HG03457 (cell line): ENCODE measurements around the gene MMP3.
A peak's percentile ranks its signal among the peaks of the same experiment; 100 is the strongest.

ENCODE experiments used
- ATAC-seq: cut with Tn5 transposase; IDR thresholded peaks from one replicate; pipeline ENCODE4 v1.9.1; 2021; ENCODE audit warnings: moderate number of reproducible peaks; ENCODE audit not compliant: unreplicated experiment

MMP3 gene

DNA sequence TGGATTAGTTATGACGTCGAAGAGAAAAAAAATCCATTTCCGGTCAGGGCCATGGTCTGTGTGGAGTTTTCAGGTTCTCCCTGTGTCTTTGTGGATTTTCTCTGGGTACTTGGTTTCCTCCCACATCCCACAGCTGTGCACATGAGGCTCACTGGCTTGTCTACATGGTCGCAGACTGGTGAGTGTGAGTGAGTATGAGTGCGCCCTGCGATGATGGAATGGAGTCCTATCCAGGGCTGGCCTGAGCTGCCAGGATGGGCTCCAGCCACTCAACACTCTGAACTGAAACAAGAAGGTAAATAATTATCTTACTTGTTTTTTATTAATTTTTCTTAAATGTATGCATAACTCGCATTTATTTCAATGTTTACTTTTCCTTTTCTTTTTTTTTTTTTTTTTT is 10.8 kb downstream of the MMP3 start:
- no peak for ATAC-seq

DNA sequence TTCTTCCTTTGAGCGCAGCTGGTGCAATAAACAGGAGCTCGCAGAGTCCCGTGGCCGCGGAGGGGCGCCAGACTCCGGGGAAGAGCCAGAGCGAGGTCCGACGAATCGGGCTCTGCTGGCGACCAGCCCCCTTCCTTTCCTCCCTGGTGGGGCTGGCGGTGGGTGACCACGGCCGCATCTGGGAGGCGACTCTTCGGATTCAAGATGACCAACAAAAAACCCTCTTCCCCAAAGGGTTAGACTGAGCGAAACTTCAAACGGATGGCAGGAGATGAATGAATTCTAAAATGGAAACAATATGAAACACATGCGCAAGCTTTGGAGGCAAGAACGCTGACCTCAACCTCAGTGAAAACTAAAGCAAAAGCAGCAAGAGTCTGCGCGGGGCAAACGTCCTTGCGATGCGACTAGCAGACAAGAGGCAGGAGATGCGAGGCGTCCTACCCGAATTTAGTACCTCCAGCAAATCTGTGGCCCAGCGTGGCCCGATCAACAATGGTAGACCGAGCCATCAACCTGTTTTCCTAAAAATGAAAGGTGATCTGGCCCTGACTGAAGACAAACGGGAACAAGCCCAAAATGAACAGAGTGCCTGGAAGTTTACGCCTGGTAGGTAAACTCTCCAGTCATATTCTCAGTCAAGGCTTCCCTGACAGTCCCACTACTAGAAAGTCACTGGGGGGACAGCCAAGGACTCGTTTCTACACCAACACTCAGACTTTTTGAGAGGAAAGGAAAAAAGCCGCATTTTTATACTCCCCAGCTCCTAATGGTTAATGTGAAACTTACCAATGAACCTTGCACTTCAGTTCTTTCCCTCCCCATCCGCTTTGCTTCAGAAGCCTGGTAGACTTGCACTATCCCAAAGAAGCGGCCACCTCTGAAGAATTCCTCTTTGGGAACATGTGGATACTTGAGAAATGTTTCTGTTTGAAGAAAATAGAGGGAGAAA is 11.6 kb downstream of the MMP3 start:
- ATAC-seq, result no peak

DNA sequence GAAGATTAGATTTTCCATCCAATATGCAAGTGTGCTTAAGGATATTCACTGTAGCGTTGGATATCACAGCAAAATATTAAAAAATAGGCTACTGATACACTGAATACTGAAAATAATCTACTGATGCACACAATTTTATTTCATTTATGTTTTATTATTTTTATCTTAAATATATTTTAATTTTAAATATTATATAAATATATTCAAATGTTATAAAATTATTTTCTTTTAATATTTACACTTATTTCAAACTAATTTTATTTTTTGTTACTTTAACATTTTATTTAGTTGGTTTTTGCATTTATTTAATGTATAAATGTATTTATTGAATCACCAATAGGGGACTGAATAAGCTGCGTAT is 12.3 kb downstream of the MMP3 start:
- no peak for ATAC-seq

DNA sequence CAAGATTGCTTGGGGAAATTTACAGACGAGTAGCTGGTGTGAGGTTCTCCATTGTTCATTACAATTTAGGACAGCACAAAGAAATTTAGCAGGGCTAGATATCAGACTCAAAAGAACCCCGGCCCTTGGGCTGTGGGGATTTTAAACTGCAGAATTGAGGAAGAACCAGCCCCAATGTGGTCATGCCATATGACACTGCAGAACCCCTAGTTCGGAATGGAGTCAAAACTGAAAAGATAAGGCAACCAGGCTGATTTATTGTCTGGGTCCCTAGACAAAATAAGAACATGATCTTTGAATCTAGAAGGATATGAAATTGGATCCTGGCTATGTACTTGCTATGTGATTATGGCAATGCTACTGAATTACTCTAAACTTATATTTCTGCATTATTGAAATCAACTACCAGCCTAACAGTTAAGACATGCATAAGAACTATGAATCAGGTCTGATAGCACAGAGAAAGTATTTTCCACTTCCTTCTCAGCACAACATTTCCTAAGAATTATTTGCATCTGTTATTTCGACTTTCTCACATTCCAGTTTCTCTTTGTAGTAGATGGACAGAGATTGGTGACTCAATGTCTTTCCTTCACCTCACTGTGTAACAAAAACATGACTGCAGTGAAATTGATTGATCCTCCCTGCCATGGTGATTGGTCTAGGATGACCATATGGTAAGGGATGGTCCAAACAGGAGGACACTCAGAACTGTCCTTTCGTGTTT is 13.2 kb downstream of the MMP3 start:
- no peak for ATAC-seq

DNA sequence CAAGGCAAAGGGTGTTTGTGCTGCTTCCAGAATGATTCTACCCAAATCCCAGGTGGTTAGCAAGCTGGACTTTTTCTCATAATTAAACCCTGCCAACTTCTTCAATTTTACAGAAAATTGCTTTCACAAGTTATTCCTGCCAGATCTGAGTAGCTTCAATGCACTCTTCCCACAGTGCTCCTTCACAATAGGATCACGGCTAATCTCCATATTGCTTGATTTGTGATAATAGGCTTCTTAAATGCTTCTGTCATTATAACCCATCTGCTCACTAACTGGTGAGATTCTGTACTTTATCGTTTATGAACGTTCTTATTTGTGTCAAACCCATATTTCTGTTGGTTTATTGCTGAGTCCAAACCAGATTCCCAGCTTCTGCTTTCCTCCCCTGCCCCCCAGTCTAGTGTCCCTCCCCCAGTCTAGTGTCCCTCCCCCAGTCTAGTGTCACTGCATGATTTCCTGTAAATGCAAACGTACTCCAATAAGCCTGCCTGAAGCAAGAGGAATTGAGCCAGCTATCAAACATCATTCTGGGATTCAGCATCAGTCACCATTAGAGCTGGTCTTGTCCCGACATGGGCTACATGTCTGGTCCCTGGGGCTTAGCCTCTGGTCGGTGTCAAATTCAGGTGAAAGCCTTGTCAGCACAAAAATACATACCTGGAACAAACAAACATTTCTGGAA is 14.0 kb downstream of the MMP3 start:
- no peak for ATAC-seq

DNA sequence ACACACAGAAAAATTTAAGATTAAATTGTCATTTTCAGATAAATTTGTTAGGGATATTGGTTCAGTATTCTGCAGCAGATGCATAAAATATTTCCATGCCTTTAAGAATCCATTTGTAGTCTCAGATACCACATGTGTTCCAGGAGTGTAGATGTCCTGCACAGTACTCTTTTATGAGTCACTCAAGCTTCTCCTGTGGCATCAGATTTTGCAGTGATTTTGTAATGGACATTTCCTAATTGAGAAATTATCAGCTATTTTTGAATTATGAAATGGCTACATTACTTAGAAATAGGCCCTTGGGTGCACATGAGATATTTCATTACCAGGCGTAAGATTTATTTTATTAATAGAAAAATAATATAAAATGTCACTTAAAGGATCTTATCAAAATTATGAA is 18.9 kb downstream of the MMP3 start:
- no peak for ATAC-seq

DNA sequence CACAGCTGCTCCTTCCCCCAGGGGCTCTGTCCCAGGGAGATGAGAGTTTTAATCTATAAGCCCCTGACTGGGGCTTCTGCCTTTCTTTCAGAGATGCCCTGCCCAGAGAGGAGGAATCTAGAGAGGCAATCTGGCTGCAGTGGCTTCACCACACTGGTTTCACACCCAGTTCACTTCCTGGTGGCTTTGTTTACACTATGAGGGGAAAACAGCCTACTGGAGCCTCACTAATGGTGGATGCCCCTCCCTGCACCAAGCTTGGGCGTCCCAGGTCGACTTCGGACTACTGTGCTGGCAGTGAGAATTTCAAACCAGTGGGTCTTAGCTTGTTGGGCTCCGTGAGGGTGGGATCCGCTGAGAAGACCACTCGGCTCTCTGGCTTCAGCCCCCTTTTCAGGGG is 23.9 kb downstream of the MMP3 start:
- no peak for ATAC-seq

DNA sequence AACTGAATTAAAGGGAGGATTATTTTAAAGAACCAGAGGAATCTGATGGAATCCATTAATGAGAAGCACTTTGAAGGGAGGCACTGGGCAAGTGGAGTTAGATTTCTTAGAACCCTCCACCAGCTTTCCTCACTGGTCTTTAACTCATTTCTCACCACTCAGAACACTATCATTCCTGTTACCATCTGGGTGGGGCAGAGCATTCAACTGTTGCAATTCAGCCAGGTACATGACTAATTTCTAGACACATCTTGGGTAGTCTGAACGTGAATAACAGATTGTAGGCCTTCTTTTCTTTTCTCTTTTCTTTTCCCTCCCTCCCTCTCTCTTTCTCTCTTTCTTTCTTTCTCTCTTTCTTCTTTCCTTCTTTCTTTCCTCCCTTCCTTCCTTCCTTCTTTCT is 29.9 kb downstream of the MMP3 start:
- no peak for ATAC-seq

DNA sequence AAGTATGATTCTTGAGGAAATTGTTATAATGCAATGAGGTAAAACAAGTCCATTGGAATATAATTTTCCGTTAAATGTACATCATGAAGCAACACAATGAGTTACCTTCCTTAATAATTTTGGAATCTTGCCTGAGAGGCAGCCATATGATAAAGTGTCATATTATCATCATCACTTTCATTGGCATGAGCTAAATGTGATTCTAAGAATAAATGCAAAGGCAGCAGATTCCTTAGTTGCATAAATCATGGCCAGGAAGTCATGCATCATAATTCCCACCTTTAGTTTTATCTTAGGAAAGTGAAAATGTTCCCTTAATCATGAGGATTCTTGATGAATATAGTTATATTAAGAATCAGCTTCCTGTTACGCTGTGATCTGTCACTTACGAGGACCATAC is 31.2 kb downstream of the MMP3 start:
- no peak for ATAC-seq

DNA sequence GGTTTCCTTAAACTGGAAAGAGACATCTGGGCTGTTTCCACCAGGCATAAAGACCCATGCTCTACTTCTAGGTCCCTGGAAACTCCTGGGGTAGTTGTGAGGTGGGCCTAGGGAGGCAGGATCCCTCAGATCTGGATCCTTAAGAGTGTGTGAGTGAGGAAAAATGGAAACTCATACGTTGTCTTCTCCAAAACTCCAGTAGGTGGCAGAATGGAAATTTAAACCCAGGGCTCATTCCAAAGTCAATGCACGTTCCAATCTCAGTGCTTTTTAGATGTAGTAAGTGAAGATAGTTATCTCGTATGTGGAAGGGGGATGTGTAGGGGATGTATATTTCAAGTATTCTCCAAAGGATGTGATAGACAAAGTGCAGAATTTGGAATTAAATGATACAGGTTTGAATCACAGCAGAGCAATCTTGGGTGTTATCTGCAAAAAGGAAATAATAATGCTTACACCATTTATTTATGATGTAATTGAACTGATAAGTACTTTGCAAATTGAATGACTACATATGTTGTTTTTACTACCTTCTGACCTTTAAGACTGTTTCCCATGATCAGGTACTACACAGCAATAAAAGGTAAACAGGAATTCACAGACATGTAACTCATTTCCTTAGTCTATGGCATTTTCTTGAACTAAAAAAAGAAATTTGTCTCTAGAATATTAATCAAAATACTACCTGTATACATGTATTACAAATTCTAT is 32.3 kb downstream of the MMP3 start:
- ATAC-seq, result no peak

DNA sequence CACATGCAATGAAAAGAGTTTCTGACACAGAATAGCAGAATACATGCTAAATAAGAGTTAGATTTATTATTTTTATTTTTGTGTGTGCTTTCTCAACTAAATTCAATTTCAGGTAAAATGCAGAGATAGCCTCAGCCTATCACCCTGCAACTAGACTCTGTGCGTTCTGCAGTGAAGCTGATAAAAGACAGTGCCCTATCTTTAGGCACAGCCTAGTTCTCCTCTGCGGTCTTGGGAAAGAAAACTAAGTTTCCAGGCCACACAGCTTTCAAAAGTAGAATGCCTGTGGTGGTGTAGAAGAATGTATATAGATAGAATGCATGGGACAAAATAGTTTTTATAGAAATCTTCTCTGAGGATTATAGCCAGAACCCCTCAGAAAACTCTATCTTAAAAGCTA is 33.4 kb downstream of the MMP3 start:
- ATAC-seq, result no peak

DNA sequence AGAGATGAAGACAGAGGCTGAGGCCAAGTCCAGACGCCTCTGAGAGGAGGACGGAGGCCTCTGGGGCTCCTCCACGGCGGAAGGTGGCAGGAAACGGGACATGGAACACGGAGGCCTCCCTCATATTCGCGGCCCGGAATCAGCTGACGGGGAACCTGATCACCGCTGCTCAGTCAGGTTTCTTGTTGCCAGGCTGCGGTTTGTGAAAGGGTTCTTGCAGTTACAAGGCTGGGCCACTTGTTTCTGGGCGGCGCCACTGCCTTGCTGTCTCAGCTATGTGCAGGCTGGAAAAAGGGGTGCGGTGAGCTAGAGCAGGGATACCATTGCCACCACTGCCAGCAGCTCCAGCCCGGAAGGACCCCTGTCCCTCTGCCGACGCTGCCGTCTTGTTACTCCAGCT is 35.5 kb downstream of the MMP3 start:
- no peak for ATAC-seq

DNA sequence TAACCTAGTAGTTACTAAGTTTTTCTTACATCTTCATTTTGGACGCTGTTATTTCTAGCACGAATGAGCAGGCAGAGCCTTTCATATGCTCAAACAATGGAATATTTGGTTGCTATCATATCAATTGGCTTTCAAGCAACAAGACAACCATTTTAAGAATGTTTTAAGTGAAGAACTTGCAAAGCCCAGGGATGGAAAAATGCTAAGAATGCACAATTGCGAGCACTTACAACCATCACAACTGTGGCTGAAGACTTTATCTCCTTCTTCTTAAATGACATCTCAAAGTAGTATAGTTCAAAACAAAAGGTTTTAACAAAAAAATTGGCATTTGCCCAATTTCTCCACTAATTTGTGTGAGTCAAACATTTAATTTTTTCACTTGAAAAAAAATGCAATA is 37.1 kb downstream of the MMP3 start:
- no peak for ATAC-seq

DNA sequence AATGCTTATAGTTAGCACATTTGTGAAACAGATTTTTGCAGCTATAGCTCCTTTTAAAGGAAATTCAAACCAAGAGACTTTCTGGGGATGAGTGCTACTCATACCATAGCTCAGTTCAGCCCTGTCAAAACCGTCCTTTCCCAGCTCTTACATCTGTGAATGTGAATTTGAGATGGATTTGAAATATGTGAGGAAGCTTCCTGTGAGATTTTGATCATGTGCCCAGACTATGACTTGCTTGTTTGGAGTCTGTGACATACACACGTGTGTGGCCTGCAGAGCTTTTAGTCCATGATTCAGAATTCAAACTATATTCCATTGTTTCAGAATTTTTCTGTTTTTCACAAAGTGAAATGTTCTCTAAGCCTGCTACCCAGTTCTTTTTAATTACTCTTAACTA is 41.1 kb downstream of the MMP3 start:
- no peak for ATAC-seq

DNA sequence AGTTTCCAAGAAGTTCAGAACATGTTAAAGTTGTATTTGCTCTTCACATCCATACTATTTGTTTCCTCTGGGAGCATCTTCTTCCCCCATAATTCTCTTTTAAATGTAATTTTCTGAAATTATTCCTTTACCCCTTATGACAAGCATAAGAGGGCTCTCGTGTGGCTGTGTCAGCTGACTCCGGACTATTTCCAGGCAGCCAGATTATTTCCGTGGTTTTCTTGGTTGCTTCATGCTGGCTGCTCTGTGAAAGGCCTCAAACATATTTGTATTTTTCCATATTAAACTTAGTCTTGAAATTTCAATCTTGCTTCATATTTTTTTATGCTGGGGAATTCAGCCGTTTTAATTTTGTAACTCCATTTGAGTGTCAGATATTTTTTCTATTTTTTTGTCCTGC is 42.6 kb downstream of the MMP3 start:
- ATAC-seq, result no peak

DNA sequence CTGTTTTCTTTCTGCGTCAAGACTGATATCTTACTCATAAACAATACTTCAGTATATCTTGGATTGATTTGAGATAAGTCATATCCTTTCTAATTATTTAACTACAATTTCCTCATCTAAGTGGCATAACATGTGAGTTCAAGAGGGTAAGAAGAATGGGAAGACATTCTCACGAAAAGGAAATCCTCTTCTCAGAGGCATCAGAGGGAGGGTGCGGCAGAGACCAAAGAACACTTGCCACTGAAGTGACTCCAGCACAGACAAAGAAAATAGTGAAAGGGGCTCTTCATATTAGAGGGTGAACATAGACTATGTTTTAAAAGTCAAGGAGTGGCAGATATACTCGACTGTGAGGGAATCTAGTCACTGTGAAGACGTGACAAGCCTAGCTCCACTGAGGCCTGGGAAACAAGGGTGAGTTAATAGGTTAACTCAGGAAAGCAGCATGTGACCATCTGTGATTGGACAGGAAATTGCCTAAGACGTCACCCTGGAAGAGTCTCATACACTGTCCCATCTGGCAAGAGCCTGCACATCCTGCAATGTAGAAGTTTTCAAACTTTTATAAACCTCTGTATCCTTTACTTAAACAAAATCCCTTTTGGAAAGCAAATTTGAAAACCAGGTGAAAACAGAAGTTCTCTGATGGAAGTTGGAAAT is 43.6 kb downstream of the MMP3 start:
- no peak for ATAC-seq

DNA sequence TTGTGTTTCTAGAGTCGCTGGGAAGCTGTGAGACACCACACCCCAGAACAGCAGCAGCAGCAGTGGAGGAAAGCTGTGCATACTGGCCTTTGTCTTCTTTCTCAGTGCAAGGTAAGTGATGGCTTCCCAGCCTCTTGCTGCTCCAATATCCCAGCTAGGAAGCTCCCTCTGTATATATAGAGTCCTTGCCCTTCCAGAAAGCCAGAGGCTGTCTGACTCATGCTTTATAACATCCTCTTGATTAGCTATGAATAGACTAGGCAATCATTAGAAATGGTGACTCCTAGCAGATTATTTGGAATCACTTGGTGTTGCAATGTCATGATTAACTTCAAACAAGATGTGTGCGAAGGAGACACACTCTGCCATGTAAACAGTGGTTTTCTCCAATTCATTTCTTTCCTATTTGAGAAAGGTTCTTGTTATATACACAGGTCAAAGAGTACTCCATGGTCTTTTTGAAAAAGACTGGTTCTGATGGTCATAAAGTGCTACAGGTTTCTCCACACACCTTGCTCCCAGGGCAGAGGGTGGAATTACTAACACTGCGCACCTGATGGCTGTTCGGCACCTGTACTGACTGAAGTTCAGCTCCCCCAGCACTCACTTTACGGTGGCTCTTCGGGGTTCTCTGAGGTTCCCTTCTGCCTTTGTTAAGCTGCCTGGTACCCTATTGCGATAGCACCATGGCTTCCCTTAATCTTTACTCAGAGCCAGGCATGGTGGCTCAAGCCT is 45.2 kb downstream of the MMP3 start, which contains the start of gene MMP1:
Gene MMP1, minus strand, starts transcription at position 149 of the 735 bp plus-strand sequence. Its CDS starts 68 bp downstream, at position 81.
- ATAC-seq, result no peak

DNA sequence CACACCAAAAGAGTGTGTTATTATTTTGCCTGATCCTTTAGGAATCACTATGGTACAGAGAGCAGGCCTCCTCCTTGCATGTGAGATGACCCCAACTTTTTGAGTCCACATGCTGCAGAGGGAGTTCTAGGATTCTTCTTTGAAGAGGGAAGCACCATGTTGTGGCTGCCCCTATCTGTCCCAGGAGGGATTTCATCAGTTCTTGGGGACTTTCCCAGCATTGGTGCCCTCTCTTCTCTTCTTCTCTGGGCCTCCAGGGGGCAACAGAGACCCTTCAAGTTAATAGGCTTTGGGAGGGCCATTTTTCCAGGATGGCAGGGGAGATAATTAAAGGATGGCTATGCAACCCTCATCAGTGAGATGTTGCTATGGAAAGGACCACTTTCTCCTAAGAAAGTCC is 49.0 kb downstream of the MMP3 start:
- peak; percentile 97 for ATAC-seq

DNA sequence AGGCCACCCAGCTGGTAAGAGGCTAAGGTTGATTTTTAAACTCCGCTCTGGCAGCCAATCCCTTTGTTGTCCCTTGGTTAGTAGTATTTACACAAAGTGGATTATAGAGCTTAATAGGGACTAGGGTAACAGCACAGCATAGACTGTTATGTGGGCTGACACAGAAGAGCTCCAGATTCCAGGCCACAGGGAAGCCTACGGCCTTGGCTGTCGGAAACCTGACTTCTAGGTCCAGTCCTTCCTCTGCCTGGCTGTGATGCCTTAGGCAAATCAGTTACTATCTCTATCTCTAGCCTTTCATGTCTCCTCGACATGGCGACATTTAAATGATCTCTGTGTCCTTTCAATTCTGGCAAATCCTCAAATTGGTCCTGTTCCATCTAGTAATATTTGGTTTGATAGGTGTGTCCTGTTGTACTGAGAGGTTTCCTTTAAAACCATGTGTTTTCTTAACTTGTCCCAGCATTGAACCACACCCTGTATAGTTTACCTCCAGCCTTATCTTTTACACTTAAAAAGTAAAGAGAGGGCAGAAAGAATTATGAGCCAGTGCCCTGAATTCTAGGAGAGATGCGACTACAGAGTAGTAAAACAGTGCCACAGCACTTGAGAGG is 49.6 kb downstream of the MMP3 start:
- no peak for ATAC-seq
